ENCODE data around the gene GRID1. TPM values are rescaled to one million over a fixed set of nuclear protein-coding genes. Genes with fewer than 3 reads are reported as not detected.

GRID1 gene
- total RNA-seq, 1 donor = not detected

DNA sequence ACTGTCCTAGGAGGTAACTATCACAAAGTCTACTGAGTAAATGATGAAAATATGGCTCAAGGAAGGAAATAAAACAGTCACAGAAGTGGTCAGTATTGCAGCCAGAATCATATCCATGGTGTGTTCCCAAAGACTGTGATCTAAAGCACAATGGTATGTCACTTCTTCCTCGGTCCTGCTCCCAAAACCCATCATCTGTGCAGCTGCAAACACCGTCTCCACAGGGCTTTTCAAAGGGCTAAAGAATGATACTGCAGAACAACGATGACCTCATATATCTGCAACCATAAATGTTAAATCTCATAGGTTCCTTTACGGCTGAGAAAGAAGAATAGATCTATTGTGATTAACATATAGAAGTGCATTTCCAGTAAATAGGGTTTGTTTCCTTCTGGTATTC lies 465.0 kb downstream of the GRID1 start:
- H3K27me3 ChIP-seq (ENCODE audit: insufficient read depth, low read length) = peaks cover 9% of the 10 kb centered on the region
- H3K9me3 ChIP-seq (ENCODE audit: low read depth, low read length) = no peaks in the 10 kb centered on the region
- H3K4me1 ChIP-seq (ENCODE audit: insufficient read depth, low read length) = no peaks in the 10 kb centered on the region
- no peak overlapping the region for H3K4me3 ChIP-seq (ENCODE audit: low read length)

DNA sequence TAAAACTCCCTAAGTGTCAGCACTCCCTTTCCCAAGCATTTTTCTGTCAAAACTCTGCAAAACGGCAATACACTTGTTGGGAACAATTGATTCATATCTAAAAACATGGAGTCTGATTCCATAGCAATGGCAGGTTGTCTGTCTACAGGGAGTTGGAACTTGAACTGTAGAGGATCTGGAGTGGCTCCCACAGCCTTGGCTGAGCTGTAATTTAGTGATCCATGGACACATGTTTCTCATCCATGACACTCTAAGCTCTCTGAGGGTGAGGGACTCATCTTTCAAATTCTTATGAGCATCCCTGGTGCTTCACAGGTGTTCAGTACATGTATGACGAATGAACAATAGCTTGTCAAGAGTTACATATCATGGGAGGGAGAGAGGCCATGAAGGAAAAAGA lies 466.1 kb downstream of the GRID1 start:
- H3K27me3 ChIP-seq (ENCODE audit: insufficient read depth, low read length) = peaks cover 5% of the 10 kb centered on the region
- no peak overlapping the region for H3K4me3 ChIP-seq (ENCODE audit: low read length)
- no peaks in the 10 kb centered on the region for H3K9me3 ChIP-seq (ENCODE audit: low read depth, low read length)
- no peaks in the 10 kb centered on the region for H3K4me1 ChIP-seq (ENCODE audit: insufficient read depth, low read length)

DNA sequence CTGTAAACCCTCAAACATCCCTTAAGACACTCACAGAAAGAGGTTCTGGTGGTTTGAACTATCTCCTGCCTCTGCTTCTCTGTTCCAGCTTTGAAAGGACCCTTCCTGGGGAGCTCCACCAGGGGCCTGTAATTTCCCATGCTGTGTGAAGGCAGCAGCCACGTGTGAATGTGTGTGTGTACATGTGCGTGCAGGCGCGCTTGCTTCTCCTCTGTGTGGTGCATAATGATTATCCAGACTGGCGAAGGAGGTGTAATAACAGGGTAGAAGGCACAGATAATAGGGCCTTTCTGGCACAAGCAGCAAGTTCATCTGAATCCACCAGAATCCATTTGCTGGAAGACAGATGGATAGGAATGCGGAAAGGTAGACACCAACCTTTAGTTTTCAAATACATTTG lies 466.5 kb downstream of the GRID1 start:
- H3K27me3 ChIP-seq (ENCODE audit: insufficient read depth, low read length) = peaks cover 5% of the 10 kb centered on the region
- no peak overlapping the region for H3K4me3 ChIP-seq (ENCODE audit: low read length)
- H3K4me1 ChIP-seq (ENCODE audit: insufficient read depth, low read length) = no peaks in the 10 kb centered on the region
- H3K9me3 ChIP-seq (ENCODE audit: low read depth, low read length) = no peaks in the 10 kb centered on the region

DNA sequence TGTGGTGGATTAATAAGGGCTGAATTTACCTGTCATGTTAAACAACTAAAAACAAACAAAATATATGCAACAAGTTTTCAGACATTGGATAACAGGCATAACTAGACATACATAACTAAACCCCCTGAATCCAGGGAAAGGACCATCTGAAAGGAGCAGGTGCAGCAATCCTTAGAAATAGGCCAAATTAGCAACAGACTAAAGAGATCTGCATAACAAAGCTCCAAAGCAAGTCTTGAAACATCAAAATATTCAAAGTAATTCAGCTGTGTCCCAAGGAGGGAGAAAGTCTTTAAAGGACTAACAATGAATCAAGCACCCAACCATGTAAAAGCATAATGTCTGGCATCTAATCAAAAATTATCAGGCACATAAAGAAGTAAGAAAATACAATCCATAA lies 475.1 kb downstream of the GRID1 start:
- no peak overlapping the region for H3K4me3 ChIP-seq (ENCODE audit: low read length)
- H3K9me3 ChIP-seq (ENCODE audit: low read depth, low read length) = no peaks in the 10 kb centered on the region
- H3K4me1 ChIP-seq (ENCODE audit: insufficient read depth, low read length) = no peaks in the 10 kb centered on the region
- peaks cover 3% of the 10 kb centered on the region for H3K27me3 ChIP-seq (ENCODE audit: insufficient read depth, low read length)

DNA sequence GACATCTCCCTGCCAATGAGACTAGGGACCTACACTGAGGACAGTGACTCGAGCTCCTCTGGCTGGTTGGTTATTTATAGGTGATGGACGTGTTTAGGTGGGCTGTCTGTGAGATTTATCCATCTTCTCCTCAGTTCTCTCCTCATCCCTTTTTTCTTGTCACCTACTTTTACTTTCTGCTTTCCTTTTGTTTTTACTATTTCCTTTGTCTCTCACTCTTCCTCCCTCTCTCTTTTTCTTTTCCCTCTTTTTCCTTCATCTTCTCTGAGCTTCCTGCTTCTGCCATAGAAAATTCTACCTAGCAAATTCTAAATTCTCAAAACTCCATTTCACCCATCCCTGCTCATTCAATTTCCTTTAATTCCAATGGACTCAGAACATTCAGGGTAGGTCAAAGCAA lies 478.0 kb downstream of the GRID1 start:
- peaks cover 3% of the 10 kb centered on the region for H3K27me3 ChIP-seq (ENCODE audit: insufficient read depth, low read length)
- no peaks in the 10 kb centered on the region for H3K4me1 ChIP-seq (ENCODE audit: insufficient read depth, low read length)
- no peak overlapping the region for H3K4me3 ChIP-seq (ENCODE audit: low read length)

DNA sequence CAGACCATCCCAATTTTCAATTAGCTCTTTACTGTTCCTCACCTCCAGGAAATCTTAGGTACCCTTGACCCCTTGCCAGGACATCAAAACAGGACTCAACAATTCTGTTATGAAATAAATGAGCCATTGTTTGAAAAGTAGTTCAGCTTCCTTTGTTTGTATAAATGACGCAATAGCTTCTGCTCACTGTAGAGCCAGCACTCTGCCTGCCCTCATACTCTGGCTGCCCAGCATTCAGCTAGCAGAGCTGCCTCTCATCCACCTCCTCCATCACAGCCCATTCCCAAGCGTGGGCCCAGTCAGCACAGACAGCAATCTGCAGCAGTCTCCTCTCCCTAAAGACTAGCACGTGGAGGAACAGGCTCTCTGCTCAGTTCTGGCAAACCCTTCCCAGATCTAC lies 478.6 kb downstream of the GRID1 start:
- Histone ChIP-seq H3K4me3 (ENCODE audit: low read length) (no peak overlapping the region), H3K4me1 (ENCODE audit: insufficient read depth, low read length) (no peaks in the 10 kb centered on the region), H3K9me3 (ENCODE audit: low read depth, low read length) (no peaks in the 10 kb centered on the region)

More for the DNA sequence above, 478.0 kb downstream of the GRID1 start:
- no peaks in the 10 kb centered on the region for H3K9me3 ChIP-seq (ENCODE audit: low read depth, low read length)

DNA sequence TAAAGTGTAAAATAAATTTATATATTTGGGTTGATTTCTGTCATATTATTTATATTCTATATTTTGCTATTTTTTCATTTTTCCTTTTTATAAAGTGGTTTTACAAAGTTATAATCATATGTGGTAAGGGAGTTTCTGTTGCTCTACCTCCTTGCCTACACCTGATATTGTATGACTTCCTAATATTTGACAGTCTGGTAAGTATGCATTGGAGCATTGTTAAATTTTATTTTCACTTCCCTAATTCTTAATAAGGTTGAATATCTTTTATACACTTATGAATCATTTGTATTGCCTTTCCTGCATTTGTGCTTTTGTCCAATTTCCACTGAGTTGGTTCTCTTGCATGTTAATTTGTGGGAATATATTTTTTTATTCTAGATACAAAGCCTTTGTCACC lies 492.4 kb downstream of the GRID1 start:
- H3K4me1 ChIP-seq (ENCODE audit: insufficient read depth, low read length) = no peaks in the 10 kb centered on the region
- no peaks in the 10 kb centered on the region for H3K9me3 ChIP-seq (ENCODE audit: low read depth, low read length)
- no peak overlapping the region for H3K4me3 ChIP-seq (ENCODE audit: low read length)

More for the DNA sequence above, 478.6 kb downstream of the GRID1 start:
- H3K27me3 ChIP-seq (ENCODE audit: insufficient read depth, low read length) = peaks cover 3% of the 10 kb centered on the region

DNA sequence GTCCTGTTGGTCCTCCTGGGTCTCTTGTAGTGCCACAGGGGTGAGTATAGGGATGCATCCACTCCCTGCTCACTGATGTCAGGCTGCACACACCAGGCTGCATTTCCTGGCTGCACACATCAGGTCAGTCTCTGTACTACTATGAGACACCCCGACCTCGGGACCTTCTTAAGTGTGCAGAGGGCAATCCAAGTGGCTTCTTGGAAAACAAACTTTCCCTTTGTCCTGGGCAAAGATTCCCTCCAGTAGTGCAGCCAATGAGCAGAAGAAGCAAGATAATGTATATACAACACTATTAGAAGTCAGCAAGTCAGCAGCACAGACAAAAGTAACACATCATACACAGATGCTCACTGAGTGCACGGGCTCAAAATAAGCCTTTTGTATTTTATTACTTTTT lies 493.5 kb downstream of the GRID1 start:
- H3K9me3 ChIP-seq (ENCODE audit: low read depth, low read length) = no peaks in the 10 kb centered on the region
- H3K4me3 ChIP-seq (ENCODE audit: low read length) = no peak overlapping the region
- H3K27me3 ChIP-seq (ENCODE audit: insufficient read depth, low read length) = no peaks in the 10 kb centered on the region
- H3K4me1 ChIP-seq (ENCODE audit: insufficient read depth, low read length) = no peaks in the 10 kb centered on the region

More for the DNA sequence above, 492.4 kb downstream of the GRID1 start:
- H3K27me3 ChIP-seq (ENCODE audit: insufficient read depth, low read length) = no peaks in the 10 kb centered on the region

DNA sequence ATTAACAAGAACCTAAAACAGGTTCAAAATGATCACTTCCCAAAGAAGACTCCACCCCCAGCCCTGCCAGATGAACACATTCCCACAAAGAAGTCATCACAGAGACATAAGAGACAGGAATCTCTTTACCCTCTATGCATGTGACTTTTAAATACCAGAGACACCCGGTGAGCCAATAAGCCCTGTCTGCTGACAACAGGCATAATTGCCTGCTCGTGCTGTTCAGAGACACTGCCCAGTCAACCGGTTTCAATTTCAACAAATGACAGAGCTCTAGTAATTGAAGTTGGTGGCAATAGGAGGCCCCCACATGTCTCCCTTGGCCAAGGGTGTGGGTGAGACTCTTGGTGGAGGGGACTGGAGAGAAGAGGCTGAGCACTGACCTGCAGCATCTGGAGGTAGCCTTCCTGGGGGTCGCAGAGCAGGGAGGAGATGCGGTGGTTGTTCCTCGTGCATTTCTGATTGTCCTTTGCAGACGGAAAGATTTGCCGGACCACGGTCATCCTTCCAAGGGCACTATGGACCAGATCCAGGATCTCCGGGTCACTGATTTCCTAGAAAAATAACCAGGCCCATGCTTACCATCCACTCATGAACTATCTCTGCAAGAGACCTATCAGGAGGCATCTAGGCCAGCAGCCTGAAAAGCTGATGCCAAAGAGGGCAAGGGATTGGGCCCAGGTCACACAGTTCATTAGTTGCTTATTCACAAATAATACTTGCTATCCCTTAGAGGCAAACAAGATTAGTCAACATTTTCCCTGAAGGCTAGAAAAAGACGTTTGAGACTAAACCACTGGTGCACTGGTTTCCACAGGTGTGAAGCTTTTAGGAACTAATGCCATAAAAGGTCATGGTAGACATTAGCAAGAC lies 497.7 kb downstream of the GRID1 start:
- H3K27me3 ChIP-seq (ENCODE audit: insufficient read depth, low read length) = no peaks in the 10 kb centered on the region

DNA sequence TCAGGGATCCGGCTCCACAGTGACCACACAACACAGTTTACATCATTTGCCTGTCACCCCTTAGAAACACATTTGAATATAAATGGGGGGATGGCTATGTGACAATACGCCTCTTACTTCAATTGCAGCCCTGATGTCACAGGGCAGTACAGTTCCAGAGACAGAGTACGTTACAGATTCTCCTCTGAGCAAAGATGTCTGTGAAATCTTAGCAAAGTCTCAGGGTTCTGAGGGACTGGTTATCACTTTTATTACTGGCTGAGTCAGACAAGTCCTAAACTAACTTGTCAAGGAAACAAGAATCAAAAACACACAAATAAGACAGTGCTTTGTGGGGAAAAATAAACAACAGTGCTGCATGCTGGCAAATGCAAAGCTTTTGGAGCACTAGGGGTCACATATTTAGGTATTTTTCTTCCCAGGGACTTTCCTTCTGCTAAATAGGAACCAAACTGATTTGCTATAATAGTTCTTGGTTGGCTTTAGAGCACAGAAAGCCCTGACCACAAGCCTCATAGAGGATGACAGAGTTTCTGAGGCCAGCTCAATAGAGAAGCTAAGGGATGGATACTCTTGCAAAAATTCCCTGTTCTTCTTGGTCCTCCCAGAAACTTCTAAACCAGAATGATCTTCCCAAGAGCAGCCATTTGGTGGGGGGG lies 501.6 kb downstream of the GRID1 start:
- Histone ChIP-seq H3K4me3 (ENCODE audit: low read length) (no peak overlapping the region), H3K9me3 (ENCODE audit: low read depth, low read length) (no peaks in the 10 kb centered on the region), H3K27me3 (ENCODE audit: insufficient read depth, low read length) (no peaks in the 10 kb centered on the region), H3K4me1 (ENCODE audit: insufficient read depth, low read length) (no peaks in the 10 kb centered on the region)

More for the DNA sequence above, 497.7 kb downstream of the GRID1 start:
- no peaks in the 10 kb centered on the region for H3K4me1 ChIP-seq (ENCODE audit: insufficient read depth, low read length)
- H3K4me3 ChIP-seq (ENCODE audit: low read length) = no peak overlapping the region
- H3K9me3 ChIP-seq (ENCODE audit: low read depth, low read length) = no peaks in the 10 kb centered on the region

DNA sequence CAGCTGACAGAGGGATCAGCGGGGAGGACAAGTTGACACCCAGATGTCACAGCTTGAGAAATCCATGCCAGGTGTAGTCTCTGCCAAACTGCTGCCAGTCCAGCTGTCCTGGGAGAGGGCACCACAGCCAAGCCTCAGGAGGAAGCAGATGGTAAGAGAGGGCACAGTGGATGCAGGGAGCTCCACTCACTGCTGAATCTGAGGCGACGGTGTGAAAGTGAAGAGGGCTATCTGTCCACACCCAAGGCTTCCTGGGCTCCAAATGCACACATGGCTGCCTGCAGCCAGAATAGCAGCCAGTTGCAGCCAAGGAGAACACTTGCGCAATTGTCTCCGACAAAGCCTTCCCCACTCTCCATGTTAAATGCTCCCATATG lies 502.4 kb downstream of the GRID1 start:
- Histone ChIP-seq H3K4me3 (ENCODE audit: low read length) (no peak overlapping the region), H3K27me3 (ENCODE audit: insufficient read depth, low read length) (no peaks in the 10 kb centered on the region), H3K9me3 (ENCODE audit: low read depth, low read length) (no peaks in the 10 kb centered on the region), H3K4me1 (ENCODE audit: insufficient read depth, low read length) (no peaks in the 10 kb centered on the region)

DNA sequence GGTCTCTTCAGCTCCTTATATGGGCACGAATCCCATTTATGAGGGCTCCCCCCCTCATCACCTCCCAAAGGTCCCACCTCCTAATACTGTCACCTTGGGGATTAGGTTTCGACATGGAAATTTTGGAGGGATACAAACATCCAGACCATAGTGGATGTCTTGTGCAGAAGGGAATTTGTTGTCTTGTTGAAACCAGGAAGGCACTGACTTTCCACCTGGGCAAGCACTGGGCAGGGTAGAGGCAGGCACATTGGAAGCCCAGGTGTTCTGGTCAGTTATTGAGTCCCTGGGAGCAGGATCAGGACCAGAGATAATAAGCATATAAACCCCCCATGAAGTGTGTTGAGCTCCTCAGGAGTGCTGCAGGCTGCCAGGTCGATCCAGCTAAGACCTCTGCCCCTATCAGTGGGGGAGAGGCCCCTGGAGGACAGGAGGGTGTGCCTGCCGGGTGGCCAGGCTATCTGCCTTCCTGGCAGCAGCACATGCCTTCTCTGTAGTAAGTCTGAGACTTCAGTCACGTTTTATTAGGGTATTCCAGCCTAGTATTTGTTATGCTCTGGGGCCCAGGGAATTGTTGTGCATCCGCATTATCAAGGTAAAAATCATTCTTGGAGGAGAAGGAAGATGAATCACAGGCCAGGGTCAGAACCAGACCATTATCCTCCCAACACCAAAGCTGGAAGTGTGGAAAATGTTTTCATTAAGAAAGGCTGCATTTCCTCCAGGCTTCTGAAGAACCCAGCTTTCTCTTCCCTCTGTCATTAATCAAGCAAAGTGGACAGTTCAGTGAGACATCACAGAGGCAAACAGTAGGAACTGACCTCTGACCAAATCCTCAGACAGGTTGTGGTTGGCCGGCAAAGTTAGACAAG lies 503.1 kb downstream of the GRID1 start:
- H3K9me3 ChIP-seq (ENCODE audit: low read depth, low read length) = no peaks in the 10 kb centered on the region
- H3K4me1 ChIP-seq (ENCODE audit: insufficient read depth, low read length) = no peaks in the 10 kb centered on the region
- H3K4me3 ChIP-seq (ENCODE audit: low read length) = no peak overlapping the region
- no peaks in the 10 kb centered on the region for H3K27me3 ChIP-seq (ENCODE audit: insufficient read depth, low read length)

DNA sequence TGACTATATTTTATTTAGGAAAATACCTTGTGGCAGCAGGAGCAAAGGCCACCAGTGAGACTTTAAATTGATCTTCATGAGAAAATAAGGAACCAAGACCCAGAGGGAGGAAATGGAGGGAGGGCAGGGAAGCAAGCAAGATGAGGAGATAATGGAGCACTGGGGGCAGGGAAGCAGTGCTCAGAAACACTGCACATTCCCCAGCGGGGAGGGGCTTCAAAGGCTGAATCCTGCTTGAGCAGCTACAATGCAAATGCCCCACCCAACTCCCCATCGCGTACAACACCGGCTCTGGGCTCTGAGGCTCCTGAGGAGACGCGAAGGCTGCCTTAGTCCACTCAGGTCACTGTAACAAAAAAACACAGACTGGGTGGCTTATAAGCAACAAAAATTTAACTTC lies 503.8 kb downstream of the GRID1 start:
- Histone ChIP-seq H3K9me3 (ENCODE audit: low read depth, low read length) (no peaks in the 10 kb centered on the region), H3K4me3 (ENCODE audit: low read length) (no peak overlapping the region), H3K27me3 (ENCODE audit: insufficient read depth, low read length) (no peaks in the 10 kb centered on the region), H3K4me1 (ENCODE audit: insufficient read depth, low read length) (no peaks in the 10 kb centered on the region)

DNA sequence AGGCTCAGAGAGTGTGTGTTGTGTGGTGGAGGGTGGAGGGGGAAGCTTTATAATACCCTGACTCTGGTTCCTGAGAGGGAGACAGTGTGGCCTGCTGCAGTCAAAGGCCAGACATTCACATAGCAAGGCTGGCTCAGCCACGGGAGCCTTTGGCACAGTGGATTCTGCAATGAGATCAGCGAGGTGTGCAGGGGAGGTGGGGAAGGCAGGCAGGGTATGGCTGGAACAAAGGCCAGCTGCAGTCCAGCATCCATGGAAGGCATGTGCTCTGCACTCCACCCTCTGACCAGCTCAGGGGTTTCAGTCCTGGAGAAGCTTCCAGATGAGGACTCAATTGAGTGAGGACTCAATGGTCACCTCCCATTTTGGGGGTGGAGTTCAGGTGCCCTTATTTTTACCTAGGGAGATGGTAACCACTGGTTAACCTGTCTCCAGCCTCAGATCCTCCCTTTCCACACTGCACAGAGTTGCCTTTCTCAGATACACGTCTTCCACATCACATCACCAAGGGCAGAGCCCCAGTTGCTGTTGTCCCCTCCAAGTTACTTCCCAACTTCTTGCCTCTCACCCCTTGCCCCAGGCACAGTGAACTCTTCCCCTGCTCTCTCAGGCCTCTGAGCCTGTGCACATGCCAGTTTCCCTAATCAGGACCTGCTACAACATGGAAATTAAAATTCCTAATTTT lies 504.9 kb downstream of the GRID1 start:
- H3K4me1 ChIP-seq (ENCODE audit: insufficient read depth, low read length) = no peaks in the 10 kb centered on the region
- H3K4me3 ChIP-seq (ENCODE audit: low read length) = no peak overlapping the region
- no peaks in the 10 kb centered on the region for H3K27me3 ChIP-seq (ENCODE audit: insufficient read depth, low read length)
- no peaks in the 10 kb centered on the region for H3K9me3 ChIP-seq (ENCODE audit: low read depth, low read length)
